ENCODE measurements around the gene GBA3.

Gene GBA3

DNA sequence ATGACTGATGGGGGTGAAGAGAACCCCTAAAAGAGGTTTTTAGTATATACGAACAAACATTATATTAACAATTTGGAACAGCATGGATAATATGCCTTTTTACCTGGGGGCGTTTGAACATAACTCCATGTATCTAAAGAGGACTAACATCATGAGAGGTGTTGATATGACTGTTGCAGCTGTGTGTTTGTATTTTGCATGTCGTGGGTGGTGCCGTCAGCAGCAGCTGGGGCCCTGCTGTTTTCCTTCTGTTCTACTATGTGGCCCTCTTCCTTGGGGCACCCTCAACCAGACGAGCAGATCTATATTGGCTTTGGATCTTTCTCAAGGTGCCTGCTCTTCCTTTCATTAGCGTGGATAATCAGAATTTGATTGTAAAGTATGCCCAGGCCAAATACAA, 11.2 kb downstream of the GBA3 start:
- ATAC-seq: no peak

DNA sequence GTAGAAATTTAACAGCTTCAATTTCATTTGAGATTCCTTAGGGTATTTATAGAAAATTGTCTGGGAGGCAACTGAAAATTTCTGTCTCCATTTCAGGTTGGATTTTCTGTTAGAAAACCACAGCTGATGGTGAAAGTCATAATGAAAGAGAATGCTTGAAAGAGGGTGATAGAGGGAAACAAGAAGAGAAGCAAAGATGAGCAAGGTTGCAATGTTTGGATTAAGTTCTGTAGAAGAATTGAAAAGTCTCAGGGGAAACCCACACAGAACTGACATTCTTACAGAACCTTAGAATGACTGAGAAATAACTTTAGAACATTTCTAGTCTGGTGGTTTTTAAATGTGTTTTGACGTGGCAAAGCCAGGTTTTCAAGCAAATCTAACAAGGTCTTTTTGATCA, 14.7 kb downstream of the GBA3 start:
- ATAC-seq: no peak

DNA sequence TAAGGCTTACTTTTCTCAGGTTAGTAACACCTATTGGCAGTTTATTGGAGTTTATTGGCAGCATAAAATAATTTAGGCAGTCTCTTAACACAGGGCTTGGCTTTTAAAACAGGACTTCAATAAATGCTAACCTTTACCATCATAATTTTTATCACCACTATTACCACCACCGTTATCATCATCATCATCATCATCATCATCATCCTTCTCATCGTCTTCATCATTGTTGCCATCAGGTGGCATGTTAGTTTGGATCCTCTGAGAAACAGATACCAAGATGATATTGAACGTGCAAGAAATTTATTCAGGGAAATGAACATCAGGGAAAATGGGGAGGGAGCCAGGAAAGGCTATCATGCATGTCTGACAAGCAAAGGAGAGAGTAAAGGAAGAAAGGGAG, 16.2 kb downstream of the GBA3 start:
- no peak for ATAC-seq

DNA sequence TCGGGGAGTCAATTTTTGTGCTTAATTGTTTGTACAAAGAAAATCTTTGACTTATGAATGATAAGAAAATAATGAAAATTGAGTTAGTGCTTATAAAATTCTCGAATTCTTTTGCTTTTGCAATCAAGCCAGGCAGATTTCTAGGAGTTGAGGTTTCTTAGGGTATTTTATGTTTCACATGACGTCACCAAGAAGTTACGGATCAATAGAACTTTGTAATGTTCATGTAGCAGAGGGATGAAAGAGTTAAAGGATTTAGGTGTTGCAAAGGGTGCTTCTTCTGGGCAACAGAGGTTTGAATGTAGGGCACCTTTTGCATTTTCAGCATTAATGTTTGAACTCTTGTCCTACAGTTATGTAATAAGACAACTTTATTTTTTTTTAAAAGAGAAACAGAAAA, 19.4 kb downstream of the GBA3 start:
- no peak for ATAC-seq

DNA sequence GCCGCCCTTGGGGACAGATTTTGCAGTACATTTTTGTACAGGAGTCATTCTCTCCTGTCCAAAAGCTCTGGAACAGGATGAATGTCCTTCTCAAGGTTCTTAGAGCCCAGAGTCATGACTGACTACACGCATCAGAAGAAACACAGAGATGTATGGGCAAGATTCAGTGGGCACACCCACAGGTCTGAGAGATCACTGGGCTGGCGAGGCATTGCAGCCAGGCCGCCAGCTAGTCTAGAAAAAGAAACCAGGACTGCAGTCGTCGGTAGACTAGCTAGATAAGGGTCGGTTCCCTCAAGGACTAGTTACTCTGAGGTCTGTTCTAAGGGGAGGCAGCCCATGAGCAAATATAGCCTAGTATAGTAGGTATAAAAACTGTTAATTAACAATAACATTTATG, 19.8 kb downstream of the GBA3 start:
- ATAC-seq: no peak

DNA sequence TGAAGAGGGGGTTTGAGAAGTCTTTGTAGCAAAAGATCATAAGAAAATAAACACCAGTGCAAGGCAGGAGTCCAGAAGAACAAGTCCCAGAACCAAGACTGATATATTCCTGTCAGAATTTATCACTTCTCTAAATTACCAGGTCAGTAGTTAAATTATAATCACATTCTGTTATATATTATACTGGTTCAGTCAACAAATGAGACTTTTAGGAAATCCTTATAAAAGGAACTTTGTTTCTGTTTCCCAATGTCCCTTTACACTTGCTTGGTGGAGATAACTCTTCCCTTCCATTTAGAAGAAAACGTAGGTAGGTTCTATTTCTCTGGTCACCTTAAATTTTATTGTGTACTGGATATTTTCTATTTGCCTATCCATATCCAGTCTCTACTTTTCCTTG, 21.1 kb downstream of the GBA3 start:
- no peak for ATAC-seq

DNA sequence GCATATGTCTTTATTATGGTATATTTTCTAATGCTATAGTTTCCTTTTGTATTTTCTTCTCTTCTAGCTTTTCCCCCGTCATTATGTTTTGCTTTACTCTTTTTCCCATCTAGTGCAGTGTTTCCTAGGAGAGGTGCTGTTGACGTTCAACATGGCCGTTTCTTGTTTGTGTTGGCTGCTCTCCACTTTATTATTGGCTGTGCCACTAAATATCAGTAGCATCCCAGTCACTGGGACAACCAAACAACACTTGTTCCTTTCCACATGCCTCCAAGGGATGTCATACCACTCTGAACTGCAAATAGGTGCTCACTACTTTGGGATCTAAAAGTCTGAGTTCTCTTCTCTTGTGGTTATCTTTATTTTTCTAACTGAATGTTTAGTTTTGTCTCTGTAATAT, 26.5 kb downstream of the GBA3 start:
- no peak for ATAC-seq

DNA sequence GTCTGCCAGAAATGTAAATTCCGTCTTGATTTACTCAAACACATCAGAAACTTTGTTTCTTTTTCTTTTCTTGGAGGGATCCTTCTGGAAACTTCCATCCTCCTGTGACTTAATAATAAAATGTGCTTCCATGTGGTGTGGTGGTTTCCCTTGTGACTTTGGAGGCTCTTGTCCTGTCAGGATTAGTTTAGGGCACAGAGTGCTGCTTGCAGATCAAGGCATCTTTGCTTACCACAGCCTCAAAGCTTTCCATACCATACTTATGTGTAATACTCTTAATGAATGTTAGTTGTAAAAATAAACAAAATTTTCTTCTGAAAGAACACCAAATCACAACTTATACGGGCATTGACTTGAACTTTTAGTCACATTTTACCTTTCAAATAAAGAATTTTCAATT, 27.4 kb downstream of the GBA3 start:
- no peak for ATAC-seq

DNA sequence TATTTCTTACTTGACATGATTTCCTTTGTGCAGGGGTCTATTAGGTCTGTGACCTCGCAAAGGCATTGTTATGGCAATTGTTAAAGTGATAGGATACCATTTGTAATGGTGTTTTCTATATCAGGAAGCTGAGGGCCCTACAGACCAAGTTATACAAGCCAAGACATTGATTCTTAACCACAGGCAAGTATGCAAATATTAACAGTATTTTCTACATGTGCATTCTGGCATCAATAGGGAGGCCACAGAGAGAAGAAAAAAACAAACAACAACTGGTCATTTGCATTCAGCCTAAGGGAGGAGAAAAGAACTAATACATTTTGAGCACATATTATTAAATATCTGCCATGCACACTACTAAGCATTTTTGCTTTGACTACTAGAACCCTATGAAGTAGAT, 28.5 kb downstream of the GBA3 start:
- ATAC-seq: no peak

DNA sequence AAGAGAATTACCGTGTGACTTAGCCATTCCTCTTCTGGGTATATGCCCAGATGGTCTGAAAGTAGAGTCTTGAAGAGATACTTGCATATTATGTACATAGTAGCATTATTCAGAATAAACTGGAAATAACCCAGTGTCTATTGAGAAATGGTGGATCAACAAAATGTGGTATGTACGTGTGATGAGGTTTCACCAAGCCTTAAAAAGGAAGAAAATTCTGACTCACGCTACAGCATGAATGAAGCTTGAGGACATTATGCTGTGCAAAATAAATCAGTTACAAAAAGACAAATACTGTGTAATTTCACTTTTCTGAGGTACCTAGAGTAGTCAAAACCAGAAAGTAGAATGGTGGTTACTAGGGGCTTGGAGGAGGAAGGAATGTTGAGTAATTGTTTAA, 37.3 kb downstream of the GBA3 start:
- no peak for ATAC-seq

DNA sequence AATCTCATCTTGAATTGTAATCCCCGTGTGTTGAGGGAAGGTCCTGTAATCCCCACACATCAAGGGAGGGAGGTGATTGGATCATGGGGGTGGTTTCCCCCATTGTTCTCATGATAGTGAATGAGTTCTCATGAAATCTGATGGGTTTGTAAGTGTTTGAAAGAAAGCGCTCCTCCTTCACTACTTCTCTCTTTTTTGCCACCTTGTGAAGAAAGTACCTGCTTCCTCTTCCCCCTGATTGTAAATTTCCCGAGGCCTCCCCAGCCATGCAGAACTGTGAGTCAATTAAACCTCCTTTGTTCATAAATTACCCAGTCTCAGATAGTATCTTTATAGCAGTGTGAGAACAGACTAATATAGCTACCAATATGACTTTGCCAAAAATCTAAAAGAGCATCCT, 41.1 kb downstream of the GBA3 start:
- no peak for ATAC-seq

DNA sequence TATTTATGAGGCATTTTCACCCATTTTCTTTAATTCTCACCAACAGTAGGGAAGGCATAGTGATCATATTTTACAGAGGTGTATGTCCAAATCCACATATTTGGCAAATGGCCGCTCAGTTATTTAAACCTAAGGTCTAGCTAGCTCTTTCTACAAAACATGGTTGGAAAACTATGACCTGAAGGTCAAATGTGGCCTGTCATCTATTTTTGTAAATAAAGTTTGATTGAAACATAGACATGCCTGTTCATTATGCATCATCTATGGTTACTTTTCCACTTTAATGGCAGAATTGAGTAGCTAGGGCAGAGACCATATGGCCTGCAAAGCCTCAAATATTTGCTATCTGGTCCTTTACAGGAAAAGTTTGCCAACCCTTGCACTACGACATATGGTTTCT, 44.2 kb downstream of the GBA3 start:
- ATAC-seq: no peak

DNA sequence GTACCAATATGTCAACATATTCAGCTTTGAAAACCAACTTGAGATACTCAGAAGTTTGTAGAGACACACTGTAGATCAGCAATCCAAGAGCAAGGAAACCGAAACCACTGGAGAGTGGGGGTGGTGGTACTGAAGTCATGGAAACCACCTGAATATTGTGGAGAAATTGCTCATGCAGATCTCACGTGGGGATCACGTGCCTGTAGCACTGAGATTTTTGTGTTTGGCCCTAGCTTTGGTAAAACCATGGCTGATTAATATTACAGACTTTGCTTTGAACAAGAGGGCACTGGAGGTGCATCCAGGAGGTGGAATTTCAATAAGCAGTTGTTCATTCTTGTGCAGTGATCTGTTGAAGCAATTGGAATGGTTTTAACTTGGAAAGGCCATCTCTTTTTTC, 47.2 kb downstream of the GBA3 start:
- ATAC-seq: no peak

DNA sequence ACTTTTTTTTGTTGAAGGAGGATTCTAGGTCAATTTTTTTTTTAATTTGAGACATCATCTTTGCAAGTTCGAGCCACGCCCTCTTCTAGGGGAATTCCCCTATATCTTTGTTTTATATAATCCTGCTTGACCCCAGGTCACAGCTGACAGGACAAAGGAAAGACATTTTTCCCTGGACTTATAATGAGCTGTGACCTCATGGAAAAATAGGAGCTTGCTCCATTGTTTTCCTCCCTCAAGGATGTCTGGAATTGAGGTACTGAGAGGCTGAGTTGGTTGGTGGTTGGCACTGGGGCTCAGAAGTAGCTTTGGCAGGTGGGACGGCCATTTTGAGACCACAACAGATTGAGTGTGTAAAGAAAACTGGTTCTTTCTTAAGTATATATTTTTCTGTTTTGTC, 49.0 kb downstream of the GBA3 start:
- ATAC-seq: no peak

DNA sequence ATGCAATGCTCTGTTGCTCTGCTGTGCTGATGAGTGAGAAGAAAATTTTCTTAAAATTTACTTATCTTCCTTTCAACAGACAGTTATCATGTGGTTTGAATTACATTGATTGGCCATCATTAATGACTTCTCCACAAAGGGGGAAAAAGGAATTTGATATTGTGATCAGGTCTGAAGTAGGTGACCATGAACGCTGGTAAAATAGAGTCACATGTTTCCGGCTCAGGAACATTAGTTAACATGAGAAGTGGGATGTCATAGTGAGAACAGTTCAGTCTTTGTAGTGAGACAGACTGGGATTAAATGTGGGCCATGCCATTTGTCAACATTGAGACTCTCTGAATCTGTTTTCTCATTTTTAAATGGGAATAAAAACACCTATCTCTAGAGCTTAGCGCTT, 50.6 kb downstream of the GBA3 start:
- ATAC-seq: no peak

DNA sequence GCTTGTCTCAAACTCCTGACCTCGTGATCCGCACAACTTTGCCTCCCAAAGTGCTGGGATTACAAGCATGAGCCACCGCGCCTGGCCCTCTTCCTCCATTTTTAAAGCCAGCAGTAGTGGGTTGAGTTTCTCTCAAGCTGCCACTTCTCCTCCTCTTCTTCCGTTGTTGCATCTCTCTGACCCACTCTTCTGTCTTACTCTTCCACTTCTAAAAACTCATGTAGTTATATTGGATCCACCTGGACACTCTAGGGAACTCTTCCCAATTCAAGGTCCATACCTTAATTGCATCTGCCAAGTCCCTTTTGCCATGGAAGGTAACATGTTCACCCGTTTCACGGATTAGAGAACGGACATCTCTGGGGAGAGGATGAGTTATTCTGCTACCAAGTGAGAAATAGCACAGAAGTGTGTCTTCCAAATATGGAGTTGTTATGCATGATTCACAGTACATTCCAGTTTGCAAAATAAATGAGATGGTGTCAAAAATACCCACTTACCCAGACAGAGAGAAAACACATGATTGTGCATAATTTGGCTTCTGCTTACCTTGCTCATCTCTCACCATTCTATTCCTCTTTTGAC, 51.8 kb downstream of the GBA3 start:
- no peak for ATAC-seq

DNA sequence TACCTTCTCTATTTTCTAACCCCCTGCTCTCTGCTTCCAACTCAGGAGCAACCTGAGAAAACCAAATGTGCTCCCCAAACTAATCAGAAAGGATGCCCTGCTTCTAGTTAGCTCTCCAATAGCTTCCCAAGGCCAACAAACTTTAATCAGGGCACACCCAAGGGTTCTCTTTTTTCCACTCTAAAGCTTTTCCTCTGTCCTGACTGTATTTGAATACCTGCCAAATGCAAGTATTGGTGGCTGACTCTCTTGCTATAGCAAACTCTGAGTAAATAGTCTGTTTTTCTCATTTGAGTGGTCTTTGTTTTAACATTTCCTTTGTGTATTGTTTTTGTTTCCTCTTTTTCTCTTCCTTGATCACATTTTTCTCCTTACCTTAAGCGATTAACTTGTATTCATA, 52.5 kb downstream of the GBA3 start:
- no peak for ATAC-seq

DNA sequence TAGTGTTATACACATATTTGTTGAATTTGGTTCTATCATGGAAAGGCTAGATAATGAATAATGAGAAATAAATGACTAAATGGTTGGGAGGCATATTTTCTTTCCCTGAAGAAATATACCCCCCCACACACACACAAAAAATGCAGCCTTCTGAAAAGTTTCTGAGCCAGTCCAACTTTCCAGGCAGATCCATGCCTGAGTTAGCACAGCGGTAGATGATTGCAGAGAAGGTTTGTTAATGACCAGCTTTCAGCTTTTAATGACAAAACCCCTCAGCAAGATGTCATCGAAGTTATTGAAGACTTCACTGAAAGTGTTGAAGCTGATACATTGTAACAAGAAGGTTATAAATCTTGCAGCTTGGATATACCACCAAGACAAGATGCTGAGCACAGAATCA, 61.4 kb downstream of the GBA3 start:
- no peak for ATAC-seq

DNA sequence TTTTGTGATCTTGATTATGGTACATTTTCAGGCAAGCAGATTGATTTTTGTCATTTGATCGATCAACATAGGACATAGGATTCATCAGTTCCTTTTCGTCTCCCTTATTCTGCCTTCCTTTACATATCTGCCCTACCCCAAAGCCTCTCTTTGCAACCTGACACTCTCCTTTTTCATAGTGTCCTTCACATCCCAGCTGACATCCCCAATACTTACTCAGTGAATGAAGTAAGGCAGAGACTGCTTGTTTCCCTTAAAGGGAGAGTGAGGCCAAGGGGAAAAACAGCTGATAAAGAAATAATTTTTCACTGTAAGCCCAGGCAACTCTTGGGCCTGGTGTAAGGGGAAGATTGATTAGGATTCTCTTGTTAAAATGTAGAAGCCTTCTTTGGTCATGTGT, 69.8 kb downstream of the GBA3 start:
- ATAC-seq: no peak

DNA sequence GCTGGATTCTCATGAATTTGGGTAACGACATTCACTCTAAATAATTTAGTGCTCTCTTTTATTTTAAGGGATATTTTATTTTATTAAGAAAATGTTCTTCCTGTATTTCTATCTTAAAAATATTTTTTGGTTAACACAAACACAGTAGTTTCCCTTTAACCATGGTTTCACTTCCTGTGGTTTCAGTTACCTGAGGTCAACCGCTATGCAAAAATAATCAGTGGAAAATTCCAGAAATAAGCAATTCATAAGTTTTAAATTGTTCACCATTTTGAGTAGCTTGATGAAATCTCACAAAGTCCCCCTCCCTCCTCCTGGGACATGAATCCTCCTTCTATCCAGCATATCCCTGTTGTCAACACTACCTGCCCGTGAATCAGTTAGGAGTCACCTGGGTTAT, 71.4 kb downstream of the GBA3 start:
- no peak for ATAC-seq

DNA sequence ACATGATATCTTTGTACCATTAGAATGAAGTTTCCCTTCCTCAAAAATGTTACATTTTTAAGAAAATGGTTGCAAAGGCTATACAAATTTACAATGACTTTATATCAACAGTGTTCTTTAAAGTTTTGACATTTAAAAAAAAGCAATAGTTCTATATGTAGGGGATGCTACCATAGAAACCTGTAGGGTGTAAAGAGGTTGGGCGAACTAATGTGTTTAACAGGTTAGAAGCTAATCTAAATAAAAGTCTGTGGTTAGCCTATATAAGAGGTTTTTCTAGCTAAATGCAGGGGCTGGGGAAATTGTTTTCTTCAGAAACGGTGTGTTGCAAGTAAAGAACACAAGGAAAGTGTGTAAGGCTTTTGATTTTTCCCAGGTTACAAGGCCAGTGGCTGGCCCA, 73.3 kb downstream of the GBA3 start:
- ATAC-seq: no peak

DNA sequence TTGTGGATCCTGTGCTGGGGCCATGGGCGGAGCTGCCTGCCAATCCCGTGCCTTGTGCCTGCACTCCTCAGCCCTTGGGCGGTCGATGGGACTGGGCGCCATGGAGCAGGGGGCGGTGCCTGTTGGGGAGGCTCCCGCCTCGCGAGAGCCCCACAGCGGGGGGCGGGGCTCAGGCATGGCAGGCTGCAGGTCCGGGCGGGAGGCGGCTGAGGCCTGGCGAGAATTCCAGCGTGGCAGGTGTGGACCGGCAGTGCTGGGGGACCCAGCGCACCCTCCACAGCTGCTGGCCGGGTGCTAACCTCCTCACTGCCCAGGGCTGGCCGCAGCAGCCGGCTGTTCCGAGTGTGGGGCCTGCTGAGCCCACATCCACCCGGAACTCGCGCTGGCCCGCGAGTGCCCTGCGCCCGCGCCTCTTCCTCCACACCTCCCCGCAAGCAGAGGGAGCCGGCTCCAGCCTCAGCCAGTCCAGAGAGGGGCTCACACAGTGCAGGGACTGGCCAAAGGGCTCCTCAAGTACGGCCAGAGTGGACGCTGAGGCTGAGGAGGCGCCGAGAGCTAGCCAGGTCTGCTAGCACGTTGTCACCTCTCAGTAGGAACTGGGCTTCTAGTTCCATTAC, 85.9 kb downstream of the GBA3 start:
- no peak for ATAC-seq

DNA sequence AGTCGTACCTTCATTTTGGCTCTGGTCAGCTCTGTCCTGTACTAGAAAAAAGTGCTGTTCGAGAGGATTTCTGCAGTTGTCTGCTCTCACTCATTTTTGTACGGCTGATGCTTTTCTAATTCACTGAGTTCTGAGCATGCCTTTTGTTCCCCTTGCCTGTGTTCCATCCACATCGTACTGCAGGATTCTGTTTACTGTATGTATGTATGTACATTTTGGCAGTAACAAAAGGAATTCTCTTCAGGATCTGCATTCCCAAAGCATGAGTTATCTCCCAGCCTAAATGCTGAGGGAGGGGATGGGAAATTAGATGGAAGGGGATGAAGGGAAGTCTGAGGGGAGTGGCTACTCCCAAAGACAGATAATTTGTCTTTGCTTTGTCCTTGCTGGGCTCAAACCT, 87.6 kb downstream of the GBA3 start:
- no peak for ATAC-seq

DNA sequence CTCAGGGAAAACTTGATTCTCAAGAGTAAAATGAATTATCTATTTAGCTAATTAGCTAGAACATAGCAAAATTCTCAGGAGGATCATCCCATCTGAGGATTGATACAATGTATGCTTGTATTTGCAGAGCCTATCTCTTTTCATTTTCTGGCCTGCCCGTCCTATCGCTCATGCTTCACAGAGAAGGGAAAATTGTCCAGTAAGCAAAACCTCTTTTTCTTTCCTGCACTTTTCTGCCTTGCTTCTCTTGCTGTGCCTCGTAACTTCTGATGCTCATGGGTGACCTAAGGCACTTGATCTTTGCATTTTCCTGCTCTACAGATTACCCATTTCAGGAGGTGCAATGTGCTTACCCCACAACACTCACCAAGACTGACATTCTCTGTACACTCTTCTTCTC, 88.1 kb downstream of the GBA3 start:
- ATAC-seq: no peak

DNA sequence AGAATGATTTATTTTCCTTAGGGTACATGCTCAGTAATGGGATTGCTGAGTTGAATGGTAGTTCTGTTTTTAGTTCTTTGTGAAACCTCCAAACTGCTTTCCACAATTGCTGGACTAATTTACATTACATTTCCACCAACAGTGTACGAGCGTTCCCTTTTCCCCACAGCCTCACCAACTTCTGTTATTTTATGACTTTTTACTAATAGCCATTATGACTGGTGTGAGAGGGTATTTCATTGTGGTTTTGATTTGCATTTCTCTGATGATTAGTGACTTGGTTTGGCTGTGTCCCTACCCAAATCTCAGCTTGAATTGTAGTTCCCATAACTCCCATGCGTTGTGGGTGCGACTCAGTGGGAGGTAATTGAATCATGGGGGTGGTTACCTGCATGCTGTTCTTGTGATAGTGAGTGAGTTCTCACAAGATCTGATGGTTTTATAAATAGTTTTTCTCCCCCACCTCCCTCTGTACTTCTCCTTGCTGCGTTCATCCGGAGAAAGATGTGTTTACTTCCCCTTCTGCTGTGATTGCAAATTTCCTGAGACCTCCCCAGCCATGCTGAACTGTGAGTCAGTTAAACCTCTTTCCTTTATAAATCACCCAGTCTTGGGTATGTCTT, 95.1 kb downstream of the GBA3 start:
- ATAC-seq: no peak

All from activated CD4-positive, CD25-positive, alpha-beta regulatory T cell treated with anti-CD3 and anti-CD28 coated beads, Interleukin-2, amount 50 U/mL, for 24 hours (primary cell).